NCI-H1105 (cell line): ENCODE results near the gene MYRF.

Source experiments
- DNase-seq: peaks from one replicate; lab custom pipeline; 2025; lab: John Stamatoyannopoulos, UW

Gene MYRF

GRCh38 chr11:61776561-61777075 is 24.2 kb downstream of the MYRF start:
- DNase-seq, result no peak

GRCh38 chr11:61777234-61778090 is 25.0 kb downstream of the MYRF start:
- peak; percentile 7 for DNase-seq

DNA sequence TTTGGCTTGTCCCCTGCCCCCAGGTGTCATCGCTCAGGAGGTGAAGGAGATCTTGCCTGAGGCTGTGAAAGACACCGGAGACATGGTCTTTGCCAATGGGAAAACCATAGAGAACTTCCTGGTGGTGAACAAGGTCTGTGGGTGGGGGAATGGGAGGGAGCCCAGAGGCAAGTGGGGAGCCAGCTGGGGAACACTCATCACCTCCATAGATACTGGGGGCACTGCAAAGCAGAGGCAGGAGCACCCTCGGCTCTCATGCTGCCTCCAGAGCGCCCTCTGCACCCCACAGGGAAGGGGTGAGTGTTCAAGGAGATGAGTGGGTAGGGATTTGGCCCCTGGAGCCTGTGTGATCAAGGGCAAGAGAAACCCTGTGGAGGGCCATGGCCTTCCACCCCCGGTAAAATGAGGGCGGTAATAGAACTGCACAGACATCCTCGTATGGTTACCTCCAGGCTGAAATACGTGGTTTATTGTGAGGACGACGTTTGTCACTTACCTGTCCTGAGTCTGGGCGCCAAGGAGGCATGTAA is 26.0 kb downstream of the MYRF start:
- DNase-seq, result no peak

- no peak for DNase-seq
Observed at GRCh38 chr11:61778920-61779650, 26.6 kb downstream of the MYRF start.

DNA sequence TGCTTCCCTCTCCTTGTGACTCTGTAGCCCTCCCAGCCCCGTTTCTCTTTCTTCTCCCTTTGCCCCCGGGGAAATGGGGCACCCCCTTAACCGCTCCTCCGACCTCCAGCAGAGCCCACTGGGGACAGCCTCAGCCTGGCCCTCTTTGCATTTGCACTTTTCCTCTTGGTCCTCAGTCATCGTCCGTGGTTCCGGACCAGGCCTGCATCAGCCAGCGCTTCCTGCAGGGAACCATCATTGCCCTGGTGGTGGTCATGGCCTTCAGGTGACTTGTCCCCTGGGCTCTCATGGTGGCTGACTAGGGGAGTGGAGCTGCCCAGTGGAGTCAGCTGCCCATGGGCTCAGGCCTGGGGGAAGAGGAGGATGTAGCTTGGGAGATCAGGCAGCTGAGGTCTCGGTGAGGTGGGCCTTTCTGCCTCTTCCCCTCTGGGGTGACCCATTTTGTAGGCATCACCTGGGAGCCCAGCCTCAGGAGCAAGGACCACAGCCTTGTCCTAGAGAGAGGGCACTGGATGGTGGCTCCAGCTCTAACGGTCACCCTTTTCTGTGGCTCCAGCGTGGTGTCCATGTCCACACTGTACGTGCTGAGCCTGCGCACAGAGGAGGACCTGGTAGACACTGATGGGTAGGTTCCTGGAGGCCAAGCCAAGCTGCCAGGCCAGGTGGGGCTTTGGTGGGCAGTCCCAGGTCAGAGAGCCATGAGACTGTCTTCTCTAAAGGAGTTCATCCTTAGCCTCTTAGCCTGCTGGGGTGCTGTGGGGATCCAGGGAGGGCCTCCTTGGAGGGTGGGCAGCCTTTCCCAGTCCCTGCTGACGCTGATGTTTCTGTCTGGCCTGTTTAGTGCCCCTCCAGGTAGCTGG is 27.5 kb downstream of the MYRF start:
- DNase-seq, result no peak

DNA sequence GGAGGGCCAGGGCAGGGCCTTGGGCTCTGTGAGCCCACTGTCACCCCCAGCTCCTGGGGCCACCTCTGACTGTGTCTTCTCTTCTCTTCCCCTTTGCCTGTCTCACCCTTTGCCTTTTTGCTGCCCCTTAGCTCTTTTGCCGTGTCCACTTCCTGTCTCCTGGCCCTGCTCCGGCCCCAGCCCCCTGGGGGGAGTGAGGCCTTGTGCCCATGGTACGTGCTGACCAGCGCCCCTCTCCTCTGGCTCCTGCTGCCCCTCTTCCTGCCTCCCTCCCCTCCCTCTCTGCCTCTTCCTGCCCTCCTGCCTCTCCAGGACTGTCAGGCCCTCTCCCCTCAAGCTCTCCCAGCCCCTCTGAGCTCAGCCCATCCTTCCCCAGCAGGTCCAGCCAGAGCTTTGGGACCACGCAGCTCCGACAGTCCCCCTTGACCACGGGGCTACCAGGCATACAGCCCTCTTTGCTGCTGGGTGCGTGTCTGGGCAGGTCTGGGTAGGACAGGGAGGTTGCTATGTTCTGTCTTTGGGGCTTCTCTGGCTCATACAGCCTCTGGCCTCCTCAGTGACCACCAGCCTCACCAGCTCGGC is 28.2 kb downstream of the MYRF start:
- no peak for DNase-seq

DNA sequence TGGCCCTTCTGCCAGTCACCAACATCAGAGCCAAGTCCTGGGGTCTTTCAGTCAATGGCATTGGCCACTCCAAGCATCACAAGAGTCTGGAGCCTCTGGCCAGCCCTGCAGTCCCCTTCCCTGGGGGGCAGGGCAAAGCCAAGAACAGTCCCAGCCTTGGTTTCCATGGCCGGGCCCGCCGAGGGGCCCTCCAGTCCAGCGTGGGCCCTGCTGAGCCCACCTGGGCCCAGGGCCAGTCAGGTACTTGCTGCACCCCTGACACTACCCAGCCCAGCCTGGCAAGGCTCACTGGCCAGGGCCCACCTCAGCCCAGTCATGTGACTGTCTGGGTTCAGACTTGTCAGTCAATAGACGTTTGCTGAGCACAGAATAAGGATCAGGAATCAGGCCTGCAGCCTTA is 29.1 kb downstream of the MYRF start:
- no peak for DNase-seq

DNA sequence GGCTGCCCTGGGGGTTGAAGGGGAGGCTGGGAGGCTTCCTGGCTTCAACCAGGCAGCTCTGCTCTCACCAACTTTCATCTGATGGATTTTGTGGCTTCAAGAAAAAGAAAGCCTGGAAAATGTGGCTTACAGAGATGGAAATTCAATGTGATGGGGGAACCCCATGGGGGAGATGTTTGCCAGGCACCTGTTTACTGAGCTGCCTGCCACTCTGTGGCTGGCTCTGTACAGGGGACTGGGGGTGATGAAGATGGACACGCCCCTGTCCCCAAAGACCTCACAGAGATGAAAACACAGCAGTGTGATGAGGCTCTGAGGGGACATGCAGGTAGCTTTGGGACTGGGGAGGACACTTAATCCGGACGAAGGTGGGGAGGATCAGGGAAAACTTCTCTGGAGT is 29.9 kb downstream of the MYRF start:
- no peak for DNase-seq

GRCh38 chr11:61782841-61783240 is 30.4 kb downstream of the MYRF start:
- no peak for DNase-seq

DNA sequence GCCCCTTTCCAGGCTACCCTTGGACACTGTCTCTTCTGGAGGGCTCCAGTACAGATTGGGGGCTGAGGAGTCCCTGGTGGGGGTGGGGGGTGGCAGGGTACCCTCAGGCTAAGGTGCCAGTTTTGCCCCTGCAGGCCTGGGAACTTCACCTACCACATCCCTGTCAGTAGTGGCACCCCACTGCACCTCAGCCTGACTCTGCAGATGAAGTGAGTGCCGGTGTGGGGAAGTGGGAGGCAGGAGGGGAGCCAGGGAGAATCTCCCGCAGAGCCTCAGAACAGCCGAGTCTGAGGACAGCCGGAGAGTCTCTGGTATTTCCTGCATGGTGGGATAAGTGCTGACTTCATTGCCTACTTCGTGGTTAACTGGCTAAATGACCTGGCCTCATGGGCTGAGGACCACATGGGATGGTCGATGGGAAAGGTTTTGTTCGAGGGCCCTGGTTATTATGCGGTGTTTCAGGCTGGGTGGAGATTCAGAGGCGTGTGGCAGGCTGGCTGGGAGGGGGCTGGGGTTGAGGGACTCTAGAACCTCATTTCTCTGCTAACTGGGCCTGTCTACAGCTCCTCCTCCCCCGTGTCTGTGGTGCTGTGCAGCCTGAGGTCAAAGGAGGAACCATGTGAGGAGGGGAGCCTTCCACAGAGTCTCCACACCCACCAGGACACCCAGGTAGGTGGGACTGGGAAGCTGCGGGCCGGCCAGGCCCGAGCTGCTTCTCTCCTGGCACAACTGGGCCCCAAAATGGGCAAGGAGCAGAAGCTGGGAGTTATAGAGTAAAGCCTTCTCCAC is 31.5 kb downstream of the MYRF start:
- no peak for DNase-seq

GRCh38 chr11:61784506-61784805 is 32.0 kb downstream of the MYRF start:
- DNase-seq, result no peak

DNA sequence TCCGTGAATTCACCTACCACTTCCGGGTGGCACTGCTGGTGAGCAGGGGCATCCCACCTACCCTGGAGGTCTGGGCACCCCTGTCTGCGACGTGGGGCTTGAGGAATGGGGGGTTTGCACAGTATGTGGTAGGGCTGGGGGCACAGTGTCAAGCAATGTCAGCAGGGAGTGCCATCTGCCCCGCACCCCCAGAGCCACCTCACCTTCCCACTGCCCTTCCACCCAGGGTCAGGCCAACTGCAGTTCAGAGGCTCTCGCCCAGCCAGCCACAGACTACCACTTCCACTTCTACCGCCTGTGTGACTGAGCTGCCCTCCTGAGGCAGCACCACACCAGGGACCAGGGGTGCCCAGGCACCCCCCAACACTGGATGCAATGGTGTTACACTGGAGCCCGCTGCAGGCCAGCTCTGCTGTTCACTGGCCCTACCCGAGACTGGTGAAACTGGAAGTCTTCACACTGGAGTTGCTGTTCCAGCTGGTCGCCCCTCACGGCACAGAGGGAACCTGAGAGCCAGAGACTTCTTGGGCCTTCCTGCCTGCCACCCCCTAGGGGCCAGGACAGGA is 33.5 kb downstream of the MYRF start:
- no peak for DNase-seq

DNA sequence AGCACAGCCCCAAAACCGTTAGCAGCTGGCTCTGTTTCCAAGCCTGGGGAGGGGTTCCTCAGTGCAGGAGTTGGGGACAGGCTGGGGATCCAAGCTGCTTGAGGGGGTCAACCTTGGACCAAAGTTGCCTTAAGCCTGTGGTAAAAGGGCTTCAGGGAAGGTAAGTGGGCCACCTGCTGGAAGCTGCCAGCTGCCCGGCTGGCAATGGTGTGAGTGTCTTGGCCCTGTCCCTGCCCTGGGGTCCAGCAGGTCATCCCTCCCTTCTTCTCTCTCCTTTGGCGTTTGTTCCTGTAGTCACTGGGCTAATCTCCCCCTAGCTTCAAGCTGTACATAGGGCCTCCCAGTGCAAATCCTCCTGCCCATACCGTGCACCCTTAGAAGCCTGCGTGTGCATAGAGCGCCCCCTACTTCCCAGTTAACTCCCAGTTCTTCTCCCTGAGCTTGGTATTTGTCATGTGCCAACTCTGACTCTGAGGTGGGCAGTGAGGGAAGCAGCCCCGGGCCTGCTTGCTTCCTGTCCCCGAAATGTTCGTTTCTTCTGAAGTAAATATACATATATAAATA is 35.6 kb downstream of the MYRF start:
- no peak for DNase-seq

DNA sequence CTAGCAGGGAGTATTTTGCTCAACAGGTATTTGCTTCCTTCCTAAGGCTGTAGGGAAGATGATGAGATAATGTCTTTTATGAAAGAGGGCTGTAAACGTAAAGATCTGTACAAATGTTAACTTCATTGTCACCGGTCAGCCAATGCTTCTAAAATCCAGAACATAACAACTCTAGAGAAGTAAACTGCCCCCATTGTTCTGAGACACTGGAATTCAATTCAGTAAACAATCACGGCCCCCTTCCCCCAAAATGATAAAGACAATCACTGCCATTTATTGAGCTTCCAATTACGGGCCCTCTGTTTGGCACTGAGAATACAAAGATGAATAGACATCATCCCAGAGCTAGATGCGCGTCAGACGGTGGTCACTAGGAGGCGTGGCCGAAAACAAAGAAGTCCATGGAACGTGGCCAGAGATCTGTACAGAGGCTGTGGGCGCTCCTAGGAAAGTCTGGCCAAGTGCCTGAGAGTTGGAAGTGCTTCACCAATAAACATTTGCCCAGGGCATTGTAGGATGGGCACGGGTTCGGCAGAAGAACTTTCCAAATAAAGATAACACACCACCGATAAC is 39.4 kb downstream of the MYRF start:
- peak; percentile 62 for DNase-seq

- peak; percentile 92 for DNase-seq
Observed at GRCh38 chr11:61792310-61793082, 40.1 kb downstream of the MYRF start, which contains the start of the genes FEN1 and TMEM258. Gene FEN1 (plus strand): TSS chr11:61792911. CDS start chr11:61795362, 2,451 bp downstream. Gene TMEM258 (minus strand): TSS chr11:61792599. CDS start chr11:61792558, 41 bp downstream.

DNA sequence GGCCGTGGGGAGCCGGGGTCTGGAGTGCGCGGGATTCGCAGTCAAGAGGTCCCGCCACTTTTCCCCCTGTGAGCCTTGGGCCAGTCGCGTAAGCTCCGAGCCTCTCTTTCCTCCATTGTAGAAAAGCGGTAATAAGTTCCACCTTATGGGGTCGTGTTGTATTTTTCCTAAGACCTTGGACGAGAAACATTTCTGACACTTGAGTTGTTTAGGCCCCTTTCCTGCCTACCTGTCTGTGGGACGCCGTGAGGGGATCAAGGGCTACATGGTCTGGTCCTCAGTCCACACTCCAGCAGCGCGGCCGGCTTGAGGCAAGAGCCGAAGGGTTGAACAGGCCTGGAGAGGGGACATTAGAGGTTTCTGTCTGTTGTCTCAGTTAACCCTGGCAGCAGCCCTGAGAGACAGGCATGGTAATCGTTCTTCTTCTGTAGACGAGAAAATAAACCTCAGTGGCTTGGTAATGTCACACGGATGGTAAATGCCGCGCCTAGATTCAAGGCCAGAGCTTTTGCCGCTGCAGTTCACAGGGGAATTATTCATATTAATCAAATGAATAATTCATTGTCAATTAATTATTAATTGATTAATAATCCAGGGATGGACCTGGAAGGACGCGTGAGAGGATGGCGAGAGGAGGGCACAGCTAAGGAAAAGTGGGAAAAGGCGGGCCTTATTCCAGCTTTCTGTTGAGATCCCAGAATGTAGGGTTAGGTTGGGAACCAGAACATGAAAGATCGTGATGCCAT is 40.8 kb downstream of the MYRF start:
- no peak for DNase-seq

DNA sequence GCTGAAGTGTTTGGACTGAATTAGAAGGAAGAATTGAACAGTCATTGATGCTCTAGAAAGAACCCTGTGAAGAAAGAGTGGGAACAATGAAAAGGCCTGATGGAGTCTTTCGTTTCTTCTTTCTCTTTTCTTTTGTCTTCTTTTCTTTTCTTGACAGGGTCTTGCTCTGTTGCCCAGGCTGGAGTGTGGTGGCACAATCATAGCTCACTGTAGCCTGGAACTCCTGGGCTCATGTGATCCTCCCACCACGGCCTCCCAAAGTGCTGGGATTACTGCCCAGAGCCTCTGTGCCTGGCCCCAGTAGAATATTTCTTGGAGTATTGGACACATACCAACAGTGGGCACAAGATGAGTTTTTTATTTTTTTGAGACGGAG is 41.4 kb downstream of the MYRF start:
- DNase-seq, result no peak

DNA sequence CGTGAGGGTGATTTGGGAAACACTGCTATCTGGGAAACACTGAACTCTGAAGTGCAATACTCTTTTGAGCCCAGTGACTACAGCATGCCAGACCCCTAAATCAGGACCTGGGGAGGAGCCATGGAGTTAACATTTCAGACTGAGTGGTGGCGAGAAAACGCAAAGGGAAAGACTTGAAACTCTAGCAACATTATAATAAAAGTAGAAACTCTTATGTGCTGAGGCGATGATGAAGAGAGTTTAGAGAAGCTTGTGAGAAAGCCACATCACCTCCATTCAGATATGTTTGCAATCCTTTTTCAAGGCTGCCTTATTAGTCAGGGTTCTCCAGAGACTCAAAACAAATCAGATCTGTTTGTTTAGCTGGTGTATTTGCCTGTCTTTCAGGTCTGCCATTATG is 42.1 kb downstream of the MYRF start:
- no peak for DNase-seq
